Measurements from ENCODE around the gene RGS11.

- TF ChIP-seq, protein P1, sequence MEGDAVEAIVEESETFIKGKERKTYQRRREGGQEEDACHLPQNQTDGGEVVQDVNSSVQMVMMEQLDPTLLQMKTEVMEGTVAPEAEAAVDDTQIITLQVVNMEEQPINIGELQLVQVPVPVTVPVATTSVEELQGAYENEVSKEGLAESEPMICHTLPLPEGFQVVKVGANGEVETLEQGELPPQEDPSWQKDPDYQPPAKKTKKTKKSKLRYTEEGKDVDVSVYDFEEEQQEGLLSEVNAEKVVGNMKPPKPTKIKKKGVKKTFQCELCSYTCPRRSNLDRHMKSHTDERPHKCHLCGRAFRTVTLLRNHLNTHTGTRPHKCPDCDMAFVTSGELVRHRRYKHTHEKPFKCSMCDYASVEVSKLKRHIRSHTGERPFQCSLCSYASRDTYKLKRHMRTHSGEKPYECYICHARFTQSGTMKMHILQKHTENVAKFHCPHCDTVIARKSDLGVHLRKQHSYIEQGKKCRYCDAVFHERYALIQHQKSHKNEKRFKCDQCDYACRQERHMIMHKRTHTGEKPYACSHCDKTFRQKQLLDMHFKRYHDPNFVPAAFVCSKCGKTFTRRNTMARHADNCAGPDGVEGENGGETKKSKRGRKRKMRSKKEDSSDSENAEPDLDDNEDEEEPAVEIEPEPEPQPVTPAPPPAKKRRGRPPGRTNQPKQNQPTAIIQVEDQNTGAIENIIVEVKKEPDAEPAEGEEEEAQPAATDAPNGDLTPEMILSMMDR (IDR thresholded peaks at IDR 0.05; ENCODE audit: low read depth, low read length, missing input control): no peak
- no peak for TF ChIP-seq HNF4A (conservative IDR thresholded peaks at IDR 0.05)
- no peak for TF ChIP-seq SP1 (IDR thresholded peaks at IDR 0.05)
- TF ChIP-seq EGR1 (IDR thresholded peaks at IDR 0.05; ENCODE audit: low read depth in 2 of 2): no peak
- TF ChIP-seq RAD21 (IDR thresholded peaks at IDR 0.05): no peak
- no peak for TF ChIP-seq REST (IDR thresholded peaks at IDR 0.05)
- TF ChIP-seq, protein P2, sequence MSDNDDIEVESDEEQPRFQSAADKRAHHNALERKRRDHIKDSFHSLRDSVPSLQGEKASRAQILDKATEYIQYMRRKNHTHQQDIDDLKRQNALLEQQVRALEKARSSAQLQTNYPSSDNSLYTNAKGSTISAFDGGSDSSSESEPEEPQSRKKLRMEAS (IDR thresholded peaks at IDR 0.05): no peak
- no peak for TF ChIP-seq TAF1 (conservative IDR thresholded peaks at IDR 0.05)
- TF ChIP-seq GABPA (IDR thresholded peaks at IDR 0.05 in 1 of 2, conservative IDR thresholded peaks at IDR 0.05 in 1 of 2): no peak
- TF ChIP-seq, protein P3, sequence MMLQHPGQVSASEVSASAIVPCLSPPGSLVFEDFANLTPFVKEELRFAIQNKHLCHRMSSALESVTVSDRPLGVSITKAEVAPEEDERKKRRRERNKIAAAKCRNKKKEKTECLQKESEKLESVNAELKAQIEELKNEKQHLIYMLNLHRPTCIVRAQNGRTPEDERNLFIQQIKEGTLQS (IDR thresholded peaks at IDR 0.05): no peak
- TF ChIP-seq RXRA (IDR thresholded peaks at IDR 0.05): no peak
Measured at GRCh38 chr16:287298-287811, 11.6 kb upstream of the RGS11 start.

All from liver (tissue), 3 donors.